ENCODE results near the gene ARHGAP21.

- TF ChIP-seq POLR2AphosphoS5 (IDR thresholded peaks at IDR 0.05; ENCODE audit: borderline replicate concordance, low read depth, low read length): no peak
- TF ChIP-seq EZH2 (IDR thresholded peaks at IDR 0.05): no peak
Measured at GRCh38 chr10:24727786-24728185, 4.1 kb upstream of the ARHGAP21 start.

Measured in SK-N-MC (cell line).